AG09319 (cell line): Measurements from ENCODE around the gene TANGO6.

Source experiments
- DNase-seq: peaks from one replicate; pipeline ENCODE4 v3.0.0-alpha.2; 2010; ENCODE audit warnings: low read depth; ENCODE audit errors: extremely low read depth
- CTCF ChIP-seq: IDR thresholded peaks from 2 replicates; pipeline ENCODE4 v1.5.1; 2011; ENCODE audit warnings: low read depth, mild to moderate bottlenecking, inconsistent platforms, low read length, moderate library complexity

The TANGO6 gene

GRCh38 chr16:68934402-68934801 is 91.1 kb downstream of the TANGO6 start:
- no peak for TF ChIP-seq CTCF
- no peak for DNase-seq

- no peak for TF ChIP-seq CTCF
- DNase-seq = no peak
Observed at GRCh38 chr16:68935008-68935407, 91.7 kb downstream of the TANGO6 start.

- DNase-seq = no peak
- no peak for TF ChIP-seq CTCF
Observed at GRCh38 chr16:68936736-68937631, 93.7 kb downstream of the TANGO6 start.

- DNase-seq = no peak
- no peak for TF ChIP-seq CTCF
Observed at GRCh38 chr16:68939692-68940320, 96.5 kb downstream of the TANGO6 start.

GRCh38 chr16:68940816-68941215 is 97.5 kb downstream of the TANGO6 start:
- DNase-seq = no peak
- no peak for TF ChIP-seq CTCF

GRCh38 chr16:68943961-68944360 is 100.6 kb downstream of the TANGO6 start:
- TF ChIP-seq CTCF = no peak
- DNase-seq = no peak

- no peak for TF ChIP-seq CTCF
- no peak for DNase-seq
Observed at GRCh38 chr16:68948230-68948910, 105.0 kb downstream of the TANGO6 start.
